22Rv1 (cell line): ENCODE data around the gene SCO2.

Experiments used
- H3K27ac ChIP-seq: fragments of 450-650 bp; 2 replicates; pipeline ENCODE4 v1.5.1; 2017
- CTCF ChIP-seq: fragments of 450-650 bp; IDR thresholded peaks from 2 replicates; pipeline ENCODE4 v1.5.1; 2017; ENCODE audit warnings: mild to moderate bottlenecking
- ZFX ChIP-seq: fragments of 450-650 bp; IDR thresholded peaks from 2 replicates; pipeline ENCODE4 v1.6.1; 2017; ENCODE audit warnings: antibody characterized with exemption, borderline replicate concordance

SCO2 gene

GRCh38 chr22:50529416-50529896, 4.1 kb upstream of the SCO2 start:
- TF ChIP-seq CTCF (no peak), ZFX (no peak)
- H3K27ac ChIP-seq, result peak overlapping the region; percentile 99

GRCh38 chr22:50528682-50529415, 3.5 kb upstream of the SCO2 start:
- TF ChIP-seq CTCF (no peak), ZFX (no peak)
- peak overlapping the region; percentile 99 for H3K27ac ChIP-seq

GRCh38 chr22:50527921-50528681, 2.7 kb upstream of the SCO2 start:
- TF ChIP-seq CTCF (no peak), ZFX (no peak)

GRCh38 chr22:50526834-50527801, 1.7 kb upstream of the SCO2 start:
- TF ChIP-seq ZFX (no peak), CTCF (no peak)
- peak overlapping the region; percentile 99 for H3K27ac ChIP-seq

More at GRCh38 chr22:50527921-50528681, 2.7 kb upstream of the SCO2 start:
- peak overlapping the region; percentile 99 for H3K27ac ChIP-seq

GRCh38 chr22:50526108-50526833, 873 bp upstream of the SCO2 start:
- H3K27ac ChIP-seq, result peak overlapping the region; percentile 99
- TF ChIP-seq CTCF (peak; percentile 56), ZFX (no peak)

GRCh38 chr22:50525858-50526107, 385 bp upstream of the SCO2 start:
- H3K27ac ChIP-seq, result peak overlapping the region; percentile 99
- peak; percentile 45 for TF ChIP-seq CTCF
- no peak for TF ChIP-seq ZFX
